GM18511 (cell line): ENCODE data around the gene KRTAP12-1.
"Not testable (repeated sequence)": the region's sequence is repeated elsewhere in the genome, so short reads cannot be mapped to it uniquely, and the experiment has no call there.

Source experiments
- ATAC-seq: cut with Tn5 transposase; IDR thresholded peaks from one replicate; pipeline ENCODE4 v1.9.1; 2021; ENCODE audit warnings: mild to moderate bottlenecking, moderate library complexity; ENCODE audit not compliant: unreplicated experiment

Gene KRTAP12-1

GRCh38 chr21:44648557-44649311 is 33.2 kb downstream of the KRTAP12-1 start:
- ATAC-seq: no peak

- ATAC-seq: no peak
Observed at GRCh38 chr21:44647222-44647552, 34.8 kb downstream of the KRTAP12-1 start.

GRCh38 chr21:44646366-44647221 is 35.4 kb downstream of the KRTAP12-1 start, which contains the start of gene KRTAP10-11:
TSS of gene KRTAP10-11 (plus strand) at chr21:44646414. CDS start at chr21:44646459, 45 bp downstream.
- not testable (repeated sequence) for ATAC-seq

GRCh38 chr21:44644878-44645277 is 37.1 kb downstream of the KRTAP12-1 start:
- no peak for ATAC-seq

- ATAC-seq: no peak
Observed at GRCh38 chr21:44643741-44644310, 38.1 kb downstream of the KRTAP12-1 start.

GRCh38 chr21:44640761-44641160 is 41.2 kb downstream of the KRTAP12-1 start:
- ATAC-seq: no peak

GRCh38 chr21:44639331-44639655 is 42.7 kb downstream of the KRTAP12-1 start:
- ATAC-seq: no peak

- ATAC-seq: not testable (repeated sequence)
Observed at GRCh38 chr21:44638506-44639330, 43.2 kb downstream of the KRTAP12-1 start.

- ATAC-seq: not testable (repeated sequence)
Observed at GRCh38 chr21:44637851-44638348, 44.1 kb downstream of the KRTAP12-1 start.

- no peak for ATAC-seq
Observed at GRCh38 chr21:44637018-44637850, 44.7 kb downstream of the KRTAP12-1 start, which contains the start of gene KRTAP10-10. TSS of gene KRTAP10-10 (plus strand) at chr21:44637356. CDS start at chr21:44637418, 62 bp downstream.

GRCh38 chr21:44636209-44637017 is 45.5 kb downstream of the KRTAP12-1 start:
- no peak for ATAC-seq

- ATAC-seq: no peak
Observed at GRCh38 chr21:44632067-44632466, 49.9 kb downstream of the KRTAP12-1 start.
